ENCODE data around the gene NARF. TPM values are rescaled to one million over a fixed set of nuclear protein-coding genes. Genes with fewer than 3 reads are reported as not detected.
A peak's percentile ranks its signal among the peaks of the same experiment; 100 is the strongest.

NARF gene
- total RNA-seq, 4 donors from 2014 or later = 33.2 to 47.5 (median 40.2) TPM

DNA sequence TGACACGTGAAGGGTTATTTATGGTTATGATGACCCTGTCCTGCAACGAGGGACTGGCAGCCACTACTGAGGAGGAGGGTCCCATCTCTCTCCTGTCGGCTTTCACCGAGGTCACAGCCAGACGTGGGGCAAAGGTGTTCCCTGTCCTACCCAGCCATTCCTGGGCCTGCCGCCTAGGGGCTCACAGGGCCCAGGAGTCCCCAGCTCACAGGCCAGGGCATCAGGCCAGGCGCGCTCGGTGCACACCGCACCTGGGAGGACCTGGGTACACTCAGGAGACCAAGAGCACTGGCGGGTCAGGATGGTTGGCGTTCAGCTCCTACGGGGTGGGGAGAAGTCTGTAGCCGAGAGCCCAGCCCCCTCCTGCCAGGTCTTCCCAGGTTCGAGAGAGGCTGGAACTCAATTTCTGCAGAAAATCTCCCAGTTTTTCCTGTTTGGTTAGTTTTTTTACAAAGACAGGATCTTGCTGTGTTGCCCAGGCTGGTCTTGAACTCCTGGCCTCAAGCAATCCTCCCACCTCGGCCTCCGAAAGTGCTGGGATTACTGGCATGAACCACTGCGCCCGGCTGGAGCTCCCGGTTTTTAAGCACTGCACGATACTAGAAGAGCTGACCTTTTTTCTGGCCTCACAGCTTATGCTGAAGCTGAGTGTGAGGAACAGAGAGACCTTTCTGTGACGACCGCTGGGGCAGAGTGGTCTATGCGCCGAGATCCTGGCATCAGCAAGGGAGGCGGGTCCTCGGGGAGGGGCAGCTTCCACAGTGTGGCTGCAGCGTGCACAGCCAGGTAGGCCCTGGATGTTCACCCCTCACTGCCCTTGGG, 15.7 kb upstream of the NARF start:
- TF ChIP-seq, protein P1, sequence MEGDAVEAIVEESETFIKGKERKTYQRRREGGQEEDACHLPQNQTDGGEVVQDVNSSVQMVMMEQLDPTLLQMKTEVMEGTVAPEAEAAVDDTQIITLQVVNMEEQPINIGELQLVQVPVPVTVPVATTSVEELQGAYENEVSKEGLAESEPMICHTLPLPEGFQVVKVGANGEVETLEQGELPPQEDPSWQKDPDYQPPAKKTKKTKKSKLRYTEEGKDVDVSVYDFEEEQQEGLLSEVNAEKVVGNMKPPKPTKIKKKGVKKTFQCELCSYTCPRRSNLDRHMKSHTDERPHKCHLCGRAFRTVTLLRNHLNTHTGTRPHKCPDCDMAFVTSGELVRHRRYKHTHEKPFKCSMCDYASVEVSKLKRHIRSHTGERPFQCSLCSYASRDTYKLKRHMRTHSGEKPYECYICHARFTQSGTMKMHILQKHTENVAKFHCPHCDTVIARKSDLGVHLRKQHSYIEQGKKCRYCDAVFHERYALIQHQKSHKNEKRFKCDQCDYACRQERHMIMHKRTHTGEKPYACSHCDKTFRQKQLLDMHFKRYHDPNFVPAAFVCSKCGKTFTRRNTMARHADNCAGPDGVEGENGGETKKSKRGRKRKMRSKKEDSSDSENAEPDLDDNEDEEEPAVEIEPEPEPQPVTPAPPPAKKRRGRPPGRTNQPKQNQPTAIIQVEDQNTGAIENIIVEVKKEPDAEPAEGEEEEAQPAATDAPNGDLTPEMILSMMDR (IDR thresholded peaks at IDR 0.05) = no peak
- TF ChIP-seq POLR2A (IDR thresholded peaks at IDR 0.05) = no peak
- no peak for DNase-seq
- Histone ChIP-seq H3K27me3 (no peaks in the 10 kb centered on the region), H3K4me1 (peaks cover 10 to 73% (median 28%) of the 10 kb centered on the region in 3 donors), H3K9me3 (no peaks in the 10 kb centered on the region), H3K4me3 (no peak overlapping the region), H3K36me3 (peaks cover 6 to 82% (median 21%) of the 10 kb centered on the region in 3 donors), H3K27ac (no peak overlapping the region)
- intact Hi-C loops (cut with DNase I) = no loop called here
- 66 to 77% methylated on average over 3 to 14 of the region's 28 CpGs for WGBS, 2 donors

DNA sequence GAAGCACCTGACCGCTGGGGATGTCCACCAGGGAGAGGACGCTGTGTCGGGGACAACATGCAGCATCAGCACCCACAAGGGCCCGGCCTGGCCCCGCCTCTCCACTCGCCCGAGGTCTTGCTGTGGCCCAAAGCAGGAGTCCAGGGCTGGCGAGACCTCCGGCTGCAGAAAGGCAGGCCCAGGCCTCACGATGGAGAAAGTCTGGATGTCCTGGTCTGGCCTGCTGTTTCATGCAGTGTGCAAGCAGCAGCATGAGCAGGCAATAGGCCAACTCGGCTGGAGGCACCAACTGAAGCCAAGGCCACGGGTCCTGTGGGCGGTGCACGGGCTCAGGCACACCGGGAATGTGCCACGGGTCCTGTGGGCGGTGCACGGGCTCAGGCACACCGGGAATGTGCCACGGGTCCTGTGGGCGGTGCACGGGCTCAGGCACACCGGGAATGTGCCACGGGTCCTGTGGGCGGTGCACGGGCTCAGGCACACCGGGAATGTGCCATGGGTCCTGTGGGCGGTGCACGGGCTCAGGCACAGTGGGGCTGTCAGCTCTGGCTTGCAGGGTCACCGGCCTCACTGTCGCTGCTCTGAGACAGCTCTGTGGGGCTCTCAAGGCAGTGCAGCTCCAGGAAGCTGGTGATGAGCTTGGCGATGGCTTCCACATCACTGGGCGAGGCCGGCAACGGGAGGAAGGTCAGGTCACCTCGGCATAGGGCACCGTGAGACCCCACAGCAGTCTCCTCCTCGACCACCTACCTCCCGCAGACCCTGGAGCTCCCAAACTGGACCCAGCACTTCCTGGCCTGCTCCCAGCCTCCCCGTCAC, 14.9 kb upstream of the NARF start:
- WGBS, 2 donors = 51 to 80% methylated on average over 1 to 14 of the region's 40 CpGs
- TF ChIP-seq POLR2A (IDR thresholded peaks at IDR 0.05) = no peak
- TF ChIP-seq, protein P1 (IDR thresholded peaks at IDR 0.05) = no peak
- DNase-seq = no peak
- H3K27ac ChIP-seq = no peak overlapping the region
- H3K4me3 ChIP-seq = no peak overlapping the region
- peaks cover 6 to 78% (median 21%) of the 10 kb centered on the region in 3 donors for H3K36me3 ChIP-seq
- intact Hi-C loops (cut with DNase I) = no loop called here
- peaks cover 10 to 76% (median 28%) of the 10 kb centered on the region in 3 donors for H3K4me1 ChIP-seq
- no peaks in the 10 kb centered on the region for H3K27me3 ChIP-seq
- no peaks in the 10 kb centered on the region for H3K9me3 ChIP-seq

DNA sequence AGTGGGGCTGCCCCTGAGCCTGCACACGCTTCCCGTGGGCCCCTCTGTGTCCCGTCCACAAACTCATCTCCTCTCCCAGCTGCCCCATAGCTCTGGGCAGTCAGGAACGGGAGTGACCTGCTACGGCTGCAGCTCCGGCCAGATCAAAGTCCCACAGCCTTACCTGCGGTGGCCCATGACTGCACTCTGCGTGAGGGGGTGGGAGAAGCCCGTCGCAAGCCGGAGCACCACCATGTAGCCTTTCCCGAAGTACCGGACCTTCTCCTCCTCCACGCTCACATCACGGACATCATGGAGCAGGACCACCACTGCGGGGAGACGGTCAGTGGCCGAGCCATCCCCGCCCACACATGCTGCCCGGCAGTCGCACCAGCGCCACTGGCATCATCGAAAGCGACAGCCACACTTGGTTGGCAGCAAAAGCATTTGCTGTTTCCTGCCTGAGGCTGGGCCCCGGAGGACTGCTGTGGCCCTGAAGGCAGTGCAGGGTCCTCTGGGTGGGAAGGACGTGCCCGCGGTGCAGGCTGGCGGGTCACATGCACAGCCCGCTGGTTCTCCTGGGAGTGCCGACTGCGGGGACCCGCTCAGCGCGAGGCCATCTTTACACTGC, 14.2 kb upstream of the NARF start:
- no peak overlapping the region for H3K4me3 ChIP-seq
- no peak for DNase-seq
- H3K36me3 ChIP-seq = peaks cover 6 to 71% (median 21%) of the 10 kb centered on the region in 3 donors

DNA sequence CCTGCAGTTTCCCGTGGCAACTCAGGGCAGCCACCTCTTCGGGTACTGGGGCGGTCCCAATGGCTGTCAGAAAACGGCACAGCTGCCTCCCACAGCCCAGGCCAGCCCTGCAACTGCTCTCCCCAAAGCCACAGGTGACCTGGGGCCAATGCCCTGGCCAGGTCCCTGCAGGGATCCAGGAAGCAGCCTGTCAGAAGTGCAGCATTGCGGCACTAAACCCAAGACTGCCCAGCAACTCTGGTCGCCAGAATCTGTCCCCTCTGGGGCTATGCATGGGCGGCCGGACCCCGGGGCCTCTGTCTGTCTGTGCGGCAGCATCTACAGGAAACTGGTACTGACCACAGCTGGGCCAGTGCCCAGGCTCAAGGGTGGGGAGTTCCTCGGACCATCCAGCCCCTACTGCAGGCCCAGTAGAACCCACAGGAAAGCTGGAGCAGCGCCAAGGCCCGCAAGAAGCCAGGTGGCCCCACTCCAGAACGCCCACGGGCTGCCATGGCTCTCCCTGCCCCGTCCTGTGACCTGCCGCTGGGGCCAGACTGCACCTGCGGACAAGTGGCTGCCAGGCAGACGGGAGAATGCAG, 13.5 kb upstream of the NARF start:
- Histone ChIP-seq H3K27ac (peak overlapping the region in 2 of 4 donors; percentile 18), H3K27me3 (no peaks in the 10 kb centered on the region), H3K4me3 (no peak overlapping the region), H3K36me3 (peaks cover 6 to 64% (median 21%) of the 10 kb centered on the region in 3 donors), H3K4me1 (peaks cover 23 to 86% (median 34%) of the 10 kb centered on the region in 3 donors), H3K9me3 (no peaks in the 10 kb centered on the region)
- no peak for DNase-seq
- WGBS, 2 donors = no CpG with 5 or more reads among the region's 19 CpGs
- intact Hi-C loops (cut with DNase I) = no loop called here
- TF ChIP-seq, protein P1 (IDR thresholded peaks at IDR 0.05) = no peak
- no peak for TF ChIP-seq POLR2A (IDR thresholded peaks at IDR 0.05)

More for the DNA sequence above, 14.2 kb upstream of the NARF start:
- TF ChIP-seq, protein P1 (IDR thresholded peaks at IDR 0.05) = no peak
- no peak for TF ChIP-seq POLR2A (IDR thresholded peaks at IDR 0.05)
- H3K9me3 ChIP-seq = no peaks in the 10 kb centered on the region
- peaks cover 16 to 84% (median 28%) of the 10 kb centered on the region in 3 donors for H3K4me1 ChIP-seq
- intact Hi-C loops (cut with DNase I) = no loop called here
- WGBS, 2 donors = 80% methylated on average over 10 to 18 of the region's 35 CpGs
- peak overlapping the region in 1 of 4 donors; percentile 18 for H3K27ac ChIP-seq
- H3K27me3 ChIP-seq = no peaks in the 10 kb centered on the region

Data from esophagus squamous epithelium (tissue), 5 donors.